ENCODE measurements around the gene TMEM256.

TMEM256 gene

GRCh38 chr17:7404737-7405349 is 946 bp upstream of the TMEM256 start:
- Histone ChIP-seq H2AFZ (ENCODE audit: low read depth, low read length, severe bottlenecking) (peak overlapping the region; percentile 71), H3K27me3 (ENCODE audit: low read length) (no peaks in the 10 kb centered on the region), H4K20me1 (ENCODE audit: low read depth, low read length) (no peaks in the 10 kb centered on the region), H3K36me3 (ENCODE audit: low read length) (no peaks in the 10 kb centered on the region), H3K79me2 (ENCODE audit: insufficient read depth, low read length) (no peaks in the 10 kb centered on the region), H3K9me2 (replicated peaks; ENCODE audit: insufficient read depth, low read length) (no peaks in the 10 kb centered on the region), H3K4me3 (ENCODE audit: insufficient read depth, low read length, poor library complexity, severe bottlenecking) (peak overlapping the region; percentile 94), H3K9ac (ENCODE audit: low read length) (peak overlapping the region; percentile 86), H3F3A (ENCODE audit: insufficient read depth) (no peaks in the 10 kb centered on the region), H3K9me3 (ENCODE audit: insufficient read depth, low read length) (no peaks in the 10 kb centered on the region), H3K27ac (ENCODE audit: low read depth, low read length) (no peak overlapping the region), H3K4me2 (ENCODE audit: low read depth, low read length, poor library complexity, severe bottlenecking) (peak overlapping the region; percentile 73)
- TF ChIP-seq EZH2phosphoT487 (conservative IDR thresholded peaks at IDR 0.05; ENCODE audit: low read length) (no peak), CTCF (IDR thresholded peaks at IDR 0.05; ENCODE audit: insufficient read depth, low read length, poor library complexity, severe bottlenecking) (no peak)

- H3K9ac ChIP-seq (ENCODE audit: low read length): peak overlapping the region; percentile 86
- no peak for TF ChIP-seq EZH2phosphoT487 (conservative IDR thresholded peaks at IDR 0.05; ENCODE audit: low read length)
- TF ChIP-seq CTCF (IDR thresholded peaks at IDR 0.05; ENCODE audit: insufficient read depth, low read length, poor library complexity, severe bottlenecking): no peak
- H3K79me2 ChIP-seq (ENCODE audit: insufficient read depth, low read length): no peaks in the 10 kb centered on the region
- no peaks in the 10 kb centered on the region for H3K27me3 ChIP-seq (ENCODE audit: low read length)
- peak overlapping the region; percentile 94 for H3K4me3 ChIP-seq (ENCODE audit: insufficient read depth, low read length, poor library complexity, severe bottlenecking)
- H3F3A ChIP-seq (ENCODE audit: insufficient read depth): no peaks in the 10 kb centered on the region
- H3K9me2 ChIP-seq (replicated peaks; ENCODE audit: insufficient read depth, low read length): no peaks in the 10 kb centered on the region
- H3K4me2 ChIP-seq (ENCODE audit: low read depth, low read length, poor library complexity, severe bottlenecking): peak overlapping the region; percentile 86
- no peaks in the 10 kb centered on the region for H3K36me3 ChIP-seq (ENCODE audit: low read length)
- peak overlapping the region; percentile 54 for H3K27ac ChIP-seq (ENCODE audit: low read depth, low read length)
- H3K9me3 ChIP-seq (ENCODE audit: insufficient read depth, low read length): no peaks in the 10 kb centered on the region
- H4K20me1 ChIP-seq (ENCODE audit: low read depth, low read length): no peaks in the 10 kb centered on the region
- H2AFZ ChIP-seq (ENCODE audit: low read depth, low read length, severe bottlenecking): peak overlapping the region; percentile 80
Measured at GRCh38 chr17:7403727-7403976, 245 bp downstream of the TMEM256 start.

GRCh38 chr17:7403043-7403726 is 712 bp downstream of the TMEM256 start:
- peak overlapping the region; percentile 80 for H2AFZ ChIP-seq (ENCODE audit: low read depth, low read length, severe bottlenecking)
- H3K27ac ChIP-seq (ENCODE audit: low read depth, low read length): peak overlapping the region; percentile 54
- TF ChIP-seq CTCF (IDR thresholded peaks at IDR 0.05; ENCODE audit: insufficient read depth, low read length, poor library complexity, severe bottlenecking) (no peak), EZH2phosphoT487 (conservative IDR thresholded peaks at IDR 0.05; ENCODE audit: low read length) (no peak)
- H3K4me2 ChIP-seq (ENCODE audit: low read depth, low read length, poor library complexity, severe bottlenecking): peak overlapping the region; percentile 86
- no peaks in the 10 kb centered on the region for H4K20me1 ChIP-seq (ENCODE audit: low read depth, low read length)
- no peaks in the 10 kb centered on the region for H3K27me3 ChIP-seq (ENCODE audit: low read length)
- H3K9me3 ChIP-seq (ENCODE audit: insufficient read depth, low read length): no peaks in the 10 kb centered on the region
- no peaks in the 10 kb centered on the region for H3F3A ChIP-seq (ENCODE audit: insufficient read depth)
- peak overlapping the region; percentile 86 for H3K9ac ChIP-seq (ENCODE audit: low read length)
- H3K36me3 ChIP-seq (ENCODE audit: low read length): no peaks in the 10 kb centered on the region
- H3K9me2 ChIP-seq (replicated peaks; ENCODE audit: insufficient read depth, low read length): no peaks in the 10 kb centered on the region
- peak overlapping the region; percentile 94 for H3K4me3 ChIP-seq (ENCODE audit: insufficient read depth, low read length, poor library complexity, severe bottlenecking)
- no peaks in the 10 kb centered on the region for H3K79me2 ChIP-seq (ENCODE audit: insufficient read depth, low read length)

Data from SU-DHL-6 (cell line).